Lower leg skin (tissue), 3 donors: ENCODE data around the gene PHETA2.
"Not testable (repeated sequence)": the region's sequence is repeated elsewhere in the genome, so short reads cannot be mapped to it uniquely, and the experiment has no call there.

Experiments used
- POLR2A ChIP-seq, 2 donors: fragments of 450-650 bp; IDR thresholded peaks; one replicate each; pipeline ENCODE4 v1.6.1; 2016 to 2017; ENCODE audit warnings: antibody characterized with exemption in 2 of 2, mild to moderate bottlenecking in 1 of 2, moderate library complexity in 1 of 2
- TF ChIP-seq, protein P1 (sequence below), 3 donors: fragments of 450-650 bp; IDR thresholded peaks; one replicate each; pipeline ENCODE4 v1.5.1; 2016; ENCODE audit warnings: antibody characterized with exemption in 3 of 3, mild to moderate bottlenecking in 3 of 3, moderate library complexity in 2 of 3

DNA sequence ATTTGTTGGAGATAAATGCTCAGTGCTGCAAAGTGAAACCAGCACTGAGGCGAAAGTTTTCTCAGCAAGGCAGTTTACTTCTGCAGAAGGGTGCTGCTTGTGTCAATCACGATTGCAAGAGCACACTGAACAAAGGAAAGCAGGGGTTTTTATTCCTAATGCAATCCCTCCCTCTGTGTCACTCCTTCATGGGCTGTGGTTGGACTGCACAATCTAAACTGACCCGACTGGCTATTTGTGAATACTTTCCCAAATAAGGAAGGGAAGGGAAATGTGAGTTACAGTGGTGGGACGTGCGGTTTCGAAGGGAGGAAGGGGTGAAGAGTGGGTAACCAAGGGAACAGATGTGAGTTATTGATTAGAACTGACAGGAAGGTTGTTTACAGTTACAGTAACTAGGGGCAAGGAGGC, 41.4 kb downstream of the PHETA2 start:
- TF ChIP-seq, protein P1, sequence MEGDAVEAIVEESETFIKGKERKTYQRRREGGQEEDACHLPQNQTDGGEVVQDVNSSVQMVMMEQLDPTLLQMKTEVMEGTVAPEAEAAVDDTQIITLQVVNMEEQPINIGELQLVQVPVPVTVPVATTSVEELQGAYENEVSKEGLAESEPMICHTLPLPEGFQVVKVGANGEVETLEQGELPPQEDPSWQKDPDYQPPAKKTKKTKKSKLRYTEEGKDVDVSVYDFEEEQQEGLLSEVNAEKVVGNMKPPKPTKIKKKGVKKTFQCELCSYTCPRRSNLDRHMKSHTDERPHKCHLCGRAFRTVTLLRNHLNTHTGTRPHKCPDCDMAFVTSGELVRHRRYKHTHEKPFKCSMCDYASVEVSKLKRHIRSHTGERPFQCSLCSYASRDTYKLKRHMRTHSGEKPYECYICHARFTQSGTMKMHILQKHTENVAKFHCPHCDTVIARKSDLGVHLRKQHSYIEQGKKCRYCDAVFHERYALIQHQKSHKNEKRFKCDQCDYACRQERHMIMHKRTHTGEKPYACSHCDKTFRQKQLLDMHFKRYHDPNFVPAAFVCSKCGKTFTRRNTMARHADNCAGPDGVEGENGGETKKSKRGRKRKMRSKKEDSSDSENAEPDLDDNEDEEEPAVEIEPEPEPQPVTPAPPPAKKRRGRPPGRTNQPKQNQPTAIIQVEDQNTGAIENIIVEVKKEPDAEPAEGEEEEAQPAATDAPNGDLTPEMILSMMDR (IDR thresholded peaks at IDR 0.05): not testable (repeated sequence)
- TF ChIP-seq POLR2A (IDR thresholded peaks at IDR 0.05): not testable (repeated sequence)
